Neutrophil (primary cell): ENCODE results near the gene C2CD4C.

Experiments used
- H3K27ac ChIP-seq: fragments of 200-600 bp; sonication (generic); 2 replicates; pipeline ENCODE4 v1.5.1; 2016; ENCODE audit warnings: mild to moderate bottlenecking, moderate library complexity
- H3K27me3 ChIP-seq: fragments of 200-600 bp; sonication (generic); 2 replicates; pipeline ENCODE4 v1.6.0; 2016; ENCODE audit warnings: mild to moderate bottlenecking
- H3K36me3 ChIP-seq: fragments of 200-600 bp; sonication (generic); 2 replicates; pipeline ENCODE4 v1.5.1; 2017
- H3K4me1 ChIP-seq, 2 experiments: fragments of 200-600 bp in 1 of 2; sonication (generic) in 1 of 2; 1 replicate in 1 of 2; 2 replicates in 1 of 2; pipeline versions ENCODE4 v1.5.1 to v1.6.1; 2013 to 2016; ENCODE audit warnings: low read depth in 1 of 2, low read length in 1 of 2, mild to moderate bottlenecking in 1 of 2, moderate library complexity in 1 of 2; ENCODE audit not compliant: control insufficient read depth in 1 of 2, insufficient read depth in 1 of 2
- H3K4me3 ChIP-seq, 2 experiments: fragments of 200-600 bp in 1 of 2; sonication (generic) in 1 of 2; 1 replicate in 1 of 2; 2 replicates in 1 of 2; pipeline ENCODE4 v1.5.1; 2013 to 2016; ENCODE audit warnings: low read depth in 1 of 2, low read length in 1 of 2, mild to moderate bottlenecking in 1 of 2, moderate library complexity in 1 of 2
- H3K9me3 ChIP-seq: fragments of 200-600 bp; sonication (generic); 2 replicates; pipeline ENCODE4 v1.5.1; 2016
- TF ChIP-seq, protein P1 (sequence below): fragments of 200-600 bp; sonication (generic); IDR thresholded peaks from 2 replicates; pipeline ENCODE4 v1.5.1; 2016; ENCODE audit warnings: antibody characterized with exemption

Gene C2CD4C

DNA sequence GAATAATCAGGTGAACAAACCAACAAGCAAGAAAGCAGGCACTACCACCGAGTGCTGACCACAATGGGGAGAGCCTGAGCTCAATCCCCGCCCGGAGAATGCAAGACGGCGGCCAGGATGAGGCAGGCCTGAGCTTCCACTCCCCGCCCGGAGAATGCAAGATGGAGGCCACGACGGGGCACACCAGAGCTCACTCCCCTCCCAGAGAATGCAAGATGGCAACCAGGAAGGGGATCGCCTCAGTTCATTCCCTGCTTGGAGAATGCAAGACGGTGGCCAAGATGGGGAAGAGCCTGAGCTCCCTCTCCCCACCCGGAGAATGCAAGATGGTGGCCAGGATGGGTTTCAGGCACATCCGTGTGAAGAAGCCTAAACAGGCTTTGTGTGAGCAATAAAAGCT is 39.7 kb downstream of the C2CD4C start:
- no peak overlapping the region for H3K4me3 ChIP-seq
- no peaks in the 10 kb centered on the region for H3K36me3 ChIP-seq
- H3K27me3 ChIP-seq, result peaks cover 34% of the 10 kb centered on the region
- H3K4me1 ChIP-seq, result no peaks in the 10 kb centered on the region
- TF ChIP-seq, protein P1, sequence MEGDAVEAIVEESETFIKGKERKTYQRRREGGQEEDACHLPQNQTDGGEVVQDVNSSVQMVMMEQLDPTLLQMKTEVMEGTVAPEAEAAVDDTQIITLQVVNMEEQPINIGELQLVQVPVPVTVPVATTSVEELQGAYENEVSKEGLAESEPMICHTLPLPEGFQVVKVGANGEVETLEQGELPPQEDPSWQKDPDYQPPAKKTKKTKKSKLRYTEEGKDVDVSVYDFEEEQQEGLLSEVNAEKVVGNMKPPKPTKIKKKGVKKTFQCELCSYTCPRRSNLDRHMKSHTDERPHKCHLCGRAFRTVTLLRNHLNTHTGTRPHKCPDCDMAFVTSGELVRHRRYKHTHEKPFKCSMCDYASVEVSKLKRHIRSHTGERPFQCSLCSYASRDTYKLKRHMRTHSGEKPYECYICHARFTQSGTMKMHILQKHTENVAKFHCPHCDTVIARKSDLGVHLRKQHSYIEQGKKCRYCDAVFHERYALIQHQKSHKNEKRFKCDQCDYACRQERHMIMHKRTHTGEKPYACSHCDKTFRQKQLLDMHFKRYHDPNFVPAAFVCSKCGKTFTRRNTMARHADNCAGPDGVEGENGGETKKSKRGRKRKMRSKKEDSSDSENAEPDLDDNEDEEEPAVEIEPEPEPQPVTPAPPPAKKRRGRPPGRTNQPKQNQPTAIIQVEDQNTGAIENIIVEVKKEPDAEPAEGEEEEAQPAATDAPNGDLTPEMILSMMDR, result no peak
- no peaks in the 10 kb centered on the region for H3K9me3 ChIP-seq
- H3K27ac ChIP-seq, result no peak overlapping the region

DNA sequence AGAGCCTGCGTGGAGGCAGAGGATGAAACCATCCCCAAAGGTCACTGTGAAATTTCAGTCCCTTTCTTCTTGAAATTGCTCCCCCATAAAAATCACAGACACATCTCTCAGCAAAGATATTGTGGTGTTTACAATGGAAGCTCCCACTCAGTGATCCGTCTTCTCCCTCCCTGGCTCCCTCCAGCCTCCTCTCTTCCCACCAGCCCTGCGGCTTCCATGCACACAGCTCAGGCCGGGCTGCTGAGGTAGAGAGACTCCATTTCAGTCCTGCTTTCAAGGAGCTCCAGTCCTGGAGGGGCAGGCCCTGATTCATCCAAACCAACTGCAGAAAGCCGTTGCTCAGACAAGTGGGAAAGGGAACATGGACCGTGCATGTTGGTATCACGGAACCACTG is 40.3 kb downstream of the C2CD4C start:
- Histone ChIP-seq H3K4me1 (no peaks in the 10 kb centered on the region), H3K9me3 (no peaks in the 10 kb centered on the region), H3K27me3 (peaks cover 34% of the 10 kb centered on the region), H3K27ac (no peak overlapping the region), H3K36me3 (no peaks in the 10 kb centered on the region), H3K4me3 (no peak overlapping the region)
- TF ChIP-seq, protein P1, result no peak

DNA sequence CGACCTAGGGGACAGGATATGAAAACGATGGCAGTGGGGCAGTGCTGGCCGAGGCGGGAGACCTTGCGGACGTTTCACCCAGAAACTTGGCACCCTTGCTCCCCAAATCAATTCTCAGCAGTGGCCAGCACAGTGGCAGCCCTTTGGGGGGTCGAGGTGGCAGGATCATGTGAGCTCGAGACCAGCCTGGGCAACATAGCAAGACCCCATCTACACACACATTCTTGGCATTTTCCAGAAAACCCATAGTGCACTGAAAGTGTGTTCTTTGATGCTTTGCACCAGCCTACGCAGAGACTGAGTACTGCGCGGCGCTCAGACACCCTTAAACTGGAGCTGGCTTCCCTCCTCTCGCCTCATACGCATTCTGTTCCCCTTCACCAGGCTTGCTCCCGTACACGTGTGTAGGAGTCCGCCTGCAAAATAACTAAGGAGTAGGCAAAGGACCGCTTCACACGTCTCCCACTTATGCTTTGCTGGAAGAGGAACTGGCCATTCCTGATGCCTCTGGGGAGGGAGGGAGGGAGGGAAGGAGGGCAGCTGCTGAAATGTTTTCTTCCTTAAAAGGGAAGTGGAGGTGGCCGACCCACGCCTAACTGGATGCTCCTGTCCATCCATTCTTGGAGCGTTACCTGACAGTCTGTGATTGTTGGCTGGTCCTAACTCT is 40.9 kb downstream of the C2CD4C start:
- Histone ChIP-seq H3K36me3 (no peaks in the 10 kb centered on the region), H3K4me1 (no peaks in the 10 kb centered on the region), H3K27me3 (peaks cover 32% of the 10 kb centered on the region), H3K9me3 (no peaks in the 10 kb centered on the region), H3K27ac (no peak overlapping the region), H3K4me3 (no peak overlapping the region)
- TF ChIP-seq, protein P1, result no peak

DNA sequence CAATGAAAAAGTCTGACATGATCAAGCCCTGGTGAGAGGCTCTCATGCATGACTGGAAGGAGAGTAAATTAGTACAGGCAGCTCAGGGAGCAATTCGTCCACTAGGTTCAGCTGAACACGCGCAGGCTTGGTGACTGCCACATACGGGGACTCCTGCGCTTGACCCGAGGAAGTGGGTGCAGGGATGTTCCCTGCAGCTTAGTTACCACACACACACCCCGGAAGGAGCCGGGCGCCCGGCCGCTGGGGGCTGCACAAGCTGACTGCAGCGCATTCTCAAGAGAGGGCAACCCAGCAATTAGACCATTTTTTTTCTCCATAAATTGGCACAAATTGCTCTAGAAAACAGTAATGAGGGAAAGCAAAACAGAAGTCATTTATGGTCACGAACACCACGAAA is 41.4 kb downstream of the C2CD4C start:
- peaks cover 26% of the 10 kb centered on the region for H3K27me3 ChIP-seq
- H3K27ac ChIP-seq, result no peak overlapping the region
- TF ChIP-seq, protein P1, result no peak
- no peaks in the 10 kb centered on the region for H3K4me1 ChIP-seq
- H3K9me3 ChIP-seq, result no peaks in the 10 kb centered on the region
- H3K4me3 ChIP-seq, result no peak overlapping the region
- no peaks in the 10 kb centered on the region for H3K36me3 ChIP-seq

DNA sequence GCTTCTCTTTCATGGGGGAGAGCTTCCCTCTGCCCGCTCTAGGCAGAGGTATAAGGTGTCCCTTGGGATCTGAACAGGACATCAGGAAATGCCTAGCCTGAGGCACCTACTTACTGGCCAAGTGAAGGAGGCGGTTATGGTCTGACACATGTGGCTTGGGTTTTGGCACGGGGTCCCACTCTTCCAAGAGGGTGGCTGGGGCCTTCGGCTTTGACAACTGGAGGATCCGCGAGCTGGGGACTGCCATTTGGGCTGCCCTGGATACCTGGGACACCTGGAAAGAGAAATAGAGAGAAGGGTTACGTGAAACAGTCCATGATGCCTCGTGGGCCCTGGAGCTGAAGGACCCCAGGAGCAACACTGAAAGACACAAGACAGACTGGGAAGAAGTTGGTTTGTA is 42.0 kb downstream of the C2CD4C start:
- Histone ChIP-seq H3K9me3 (no peaks in the 10 kb centered on the region), H3K27ac (no peak overlapping the region), H3K27me3 (peaks cover 20% of the 10 kb centered on the region), H3K4me3 (no peak overlapping the region), H3K4me1 (no peaks in the 10 kb centered on the region), H3K36me3 (no peaks in the 10 kb centered on the region)
- TF ChIP-seq, protein P1, result no peak
